ENCODE results near the gene NUDT4. TPM values are rescaled to one million over a fixed set of nuclear protein-coding genes. Genes with fewer than 3 reads are reported as not detected.

The NUDT4 gene
- total and polyA plus RNA-seq, 2 of the 8 experiments (the other 6 are each of a cell fraction or from before 2014, with no cell fraction given): 17.3 to 71.7 TPM

- TF ChIP-seq KDM5A (IDR thresholded peaks at IDR 0.05; ENCODE audit: low read length) (no peak; the same call in 1 of the 2 replicates), CBX8 (IDR thresholded peaks at IDR 0.05; ENCODE audit: borderline replicate concordance, low read depth, low read length) (no peak), SP2 (IDR thresholded peaks at IDR 0.05; ENCODE audit: low read length) (no peak)
These were observed 64.1 kb downstream of the NUDT4 start, which contains the start of gene UBE2N (continued) for GRCh38 chr12:93441617-93442410.

All from H1 (cell line).